Pancreas (tissue), 10 donors: ENCODE data around the gene MFSD6L. TPM values are rescaled to one million over a fixed set of nuclear protein-coding genes. Genes with fewer than 3 reads are reported as not detected.
A peak's percentile ranks its signal among the peaks of the same experiment; 100 is the strongest.
"Not testable (repeated sequence)": the region's sequence is repeated elsewhere in the genome, so short reads cannot be mapped to it uniquely, and the experiment has no call there.

Experiments
- ATAC-seq, 4 donors: fragments of 200-7000 bp; cut with Tn5 transposase; one replicate each; pipeline versions ENCODE4 v1.8.0 to v1.9.1; 2020; ENCODE audit warnings: mild to moderate bottlenecking in 4 of 4, moderate library complexity in 4 of 4
- DNase-seq, 6 donors: peaks; one replicate each; pipeline ENCODE4 v3.0.0-alpha.2; 2020
- FAIRE-seq: peaks from 2 replicates; lab custom pipeline; 2012; peaks lifted over from hg19 to GRCh38; lab: Jason Lieb, UNC
- H3K27ac ChIP-seq, 4 donors: fragments of 200-600 bp; sonication (generic); 1 replicate in 3 of 4; 2 replicates in 1 of 4; pipeline versions ENCODE4 v1.5.0 to v1.8.0; 2020
- H3K27me3 ChIP-seq, 4 donors: fragments of 200-600 bp; one replicate each; pipeline ENCODE4 v1.8.0; 2021
- H3K36me3 ChIP-seq, 3 donors: fragments of 200-600 bp; sonication (generic) in 1 of 3; one replicate each; pipeline versions ENCODE4 v1.5.0 to v1.8.0; 2020 to 2021
- H3K4me1 ChIP-seq, 3 donors: fragments of 200-600 bp; one replicate each; pipeline ENCODE4 v1.8.0; 2021
- H3K4me3 ChIP-seq, 4 donors: fragments of 200-600 bp; sonication (generic) in 2 of 4; one replicate each; pipeline versions ENCODE4 v1.5.0 to v1.8.0; 2020 to 2021
- H3K9me3 ChIP-seq, 4 donors: fragments of 200-600 bp; one replicate each; pipeline ENCODE4 v1.8.0; 2021
- WGBS, 2 donors: extraction: QIAGEN DNeasy Blood & Tissue Kit; methylation state at CpG; one replicate each; pipeline ENCODE4 v1.1.7; 2013; 5-methylcytosine and 5-hydroxymethylcytosine counted together
- intact Hi-C, 3 donors: fragments of 100-400 bp; cut with DNase I; formaldehyde crosslinking; loops; one replicate each; pipeline versions ENCODE4 v1.11.1 to v1.14.2; 2022
- polyA plus RNA-seq, 2 donors: library from polyadenylated mRNA; stranded (reverse); fragments of 200-250 nt; gene quantifications; one replicate each; pipeline ENCODE4 v1.2.3, GENCODE V29; 2013
- total RNA-seq, 6 donors: library from RNA; stranded (reverse); fragmentation: NEBNext Ultra II Directional in 4 of 6; extraction: Animal tissue kit (Norgen Biotek cat#: 25700) in 4 of 6; gene quantifications; one replicate each; pipeline versions ENCODE4 v1.2.1 to v1.2.4, GENCODE V29; 2021 to 2023
- TF ChIP-seq, protein P1 (sequence below), 4 donors: fragments of 200-600 bp; sonication (generic) in 3 of 4; IDR thresholded peaks; one replicate each; pipeline versions ENCODE4 v1.5.0 to v1.8.0; 2021; ENCODE audit warnings: antibody characterized with exemption in 4 of 4
- donor health status: healthy with polysubstance abuse.
- donor health status: DM: no; HTN: no; CAD: no; lungs with moderate emphysema.
- donor health status: DM: no; HTN: no; CAD: no.
- donor health status: control.
- donor health status: control.
- donor health status: Bipolar disorder and iron deficiency.
- donor health status: DM: yes; HTN: yes; CAD: no.
- donor health status: DM: no; HTN: no; CAD: no.
- donor health status: DM: no; HTN: no; CAD: no.
- donor health status: DM: yes; HTN: yes; CAD: no.

The MFSD6L gene
- total and polyA plus RNA-seq, 8 donors: 3.3 to 7.7 (median 4.7) TPM

DNA sequence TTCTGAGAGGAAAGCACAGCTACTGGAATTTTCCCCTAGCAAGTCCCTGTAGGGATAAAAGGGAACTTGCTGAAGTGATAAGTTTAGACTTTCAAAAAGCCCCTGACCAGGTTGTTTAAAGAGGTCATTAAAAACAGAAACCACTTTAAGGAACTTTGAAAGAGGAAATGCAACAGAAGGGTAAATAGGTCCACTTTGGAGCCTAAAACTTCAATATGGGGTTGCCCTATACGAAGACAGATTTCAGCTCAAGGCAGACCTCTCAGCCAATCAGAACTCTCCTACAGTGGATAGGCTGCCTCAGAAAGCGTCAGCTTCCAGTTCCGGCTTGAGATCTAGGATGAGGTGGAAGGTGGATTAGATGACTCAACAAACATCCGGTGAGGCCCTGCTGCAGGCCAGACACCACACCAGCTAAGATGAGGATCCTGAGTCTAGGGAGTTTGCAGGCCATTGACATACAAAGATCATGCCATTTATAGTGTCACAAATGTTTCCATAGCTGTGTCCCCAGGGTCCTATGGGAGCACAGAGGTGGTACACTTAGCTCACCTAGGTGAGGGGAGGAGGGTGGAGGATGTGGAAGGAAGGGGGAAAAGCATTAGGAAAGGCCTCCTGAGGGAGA lies 7.9 kb upstream of the MFSD6L start:
- WGBS, 2 donors: 79 to 86% methylated on average over 4 of the region's 4 CpGs
- no peak for DNase-seq
- no peaks in the 10 kb centered on the region for H3K27me3 ChIP-seq
- FAIRE-seq: no peak
- H3K4me3 ChIP-seq: no peak overlapping the region
- peak in 2 of 4 donors; percentile 44 to 76 for ATAC-seq
- H3K36me3 ChIP-seq: no peaks in the 10 kb centered on the region
- peak overlapping the region in 1 of 4 donors; percentile 0 for H3K27ac ChIP-seq
- H3K4me1 ChIP-seq: no peaks in the 10 kb centered on the region
- TF ChIP-seq, protein P1, sequence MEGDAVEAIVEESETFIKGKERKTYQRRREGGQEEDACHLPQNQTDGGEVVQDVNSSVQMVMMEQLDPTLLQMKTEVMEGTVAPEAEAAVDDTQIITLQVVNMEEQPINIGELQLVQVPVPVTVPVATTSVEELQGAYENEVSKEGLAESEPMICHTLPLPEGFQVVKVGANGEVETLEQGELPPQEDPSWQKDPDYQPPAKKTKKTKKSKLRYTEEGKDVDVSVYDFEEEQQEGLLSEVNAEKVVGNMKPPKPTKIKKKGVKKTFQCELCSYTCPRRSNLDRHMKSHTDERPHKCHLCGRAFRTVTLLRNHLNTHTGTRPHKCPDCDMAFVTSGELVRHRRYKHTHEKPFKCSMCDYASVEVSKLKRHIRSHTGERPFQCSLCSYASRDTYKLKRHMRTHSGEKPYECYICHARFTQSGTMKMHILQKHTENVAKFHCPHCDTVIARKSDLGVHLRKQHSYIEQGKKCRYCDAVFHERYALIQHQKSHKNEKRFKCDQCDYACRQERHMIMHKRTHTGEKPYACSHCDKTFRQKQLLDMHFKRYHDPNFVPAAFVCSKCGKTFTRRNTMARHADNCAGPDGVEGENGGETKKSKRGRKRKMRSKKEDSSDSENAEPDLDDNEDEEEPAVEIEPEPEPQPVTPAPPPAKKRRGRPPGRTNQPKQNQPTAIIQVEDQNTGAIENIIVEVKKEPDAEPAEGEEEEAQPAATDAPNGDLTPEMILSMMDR (IDR thresholded peaks at IDR 0.05): no peak
- intact Hi-C loops: loop anchor here in 1 of 3 donors (10.0 kb wide), 1 partner anchor 88 kb away; no protein-coding TSS in a partner anchor
- no peaks in the 10 kb centered on the region for H3K9me3 ChIP-seq

DNA sequence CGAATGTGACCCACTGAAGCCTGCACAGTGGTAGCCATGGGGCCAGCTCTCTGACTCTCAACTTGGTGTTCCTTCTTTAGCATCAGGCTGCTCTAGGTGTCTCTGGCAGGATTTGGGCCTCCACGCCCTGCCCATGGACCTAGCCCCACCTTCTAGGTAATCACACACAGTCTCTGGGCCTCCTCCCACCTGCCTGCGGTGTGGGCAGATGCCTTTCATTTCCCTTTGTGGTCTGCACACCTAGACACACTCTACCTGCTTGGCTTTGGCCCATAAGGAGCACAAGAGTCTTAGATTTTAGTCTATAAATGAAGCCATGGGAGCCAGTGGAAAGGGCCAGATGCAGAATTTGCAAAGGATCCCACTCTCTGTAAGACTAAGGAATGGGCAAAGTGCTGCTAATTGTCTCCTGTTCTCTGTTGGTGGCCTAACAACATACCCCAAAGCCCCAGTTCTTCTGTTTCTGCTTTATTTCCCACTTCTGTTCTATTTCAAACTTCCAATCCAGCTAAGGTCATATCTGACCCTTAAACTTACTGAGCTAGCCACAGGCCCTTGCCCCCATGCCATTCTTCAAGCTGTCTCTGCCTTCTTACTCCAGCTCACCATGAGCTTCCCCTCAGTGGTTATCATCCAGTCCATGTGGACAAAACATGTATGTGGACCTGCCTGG lies 7.2 kb upstream of the MFSD6L start:
- intact Hi-C loops: loop anchor here in 1 of 3 donors (10.0 kb wide), 1 partner anchor 88 kb away; no protein-coding TSS in a partner anchor
- Histone ChIP-seq H3K9me3 (no peaks in the 10 kb centered on the region), H3K4me1 (no peaks in the 10 kb centered on the region), H3K4me3 (no peak overlapping the region), H3K27me3 (no peaks in the 10 kb centered on the region), H3K27ac (peak overlapping the region in 1 of 4 donors; percentile 0), H3K36me3 (no peaks in the 10 kb centered on the region)
- TF ChIP-seq, protein P1 (IDR thresholded peaks at IDR 0.05): no peak
- ATAC-seq (no peak), FAIRE-seq (no peak), DNase-seq (no peak)
- 86 to 95% methylated on average over 3 of the region's 3 CpGs for WGBS, 2 donors

DNA sequence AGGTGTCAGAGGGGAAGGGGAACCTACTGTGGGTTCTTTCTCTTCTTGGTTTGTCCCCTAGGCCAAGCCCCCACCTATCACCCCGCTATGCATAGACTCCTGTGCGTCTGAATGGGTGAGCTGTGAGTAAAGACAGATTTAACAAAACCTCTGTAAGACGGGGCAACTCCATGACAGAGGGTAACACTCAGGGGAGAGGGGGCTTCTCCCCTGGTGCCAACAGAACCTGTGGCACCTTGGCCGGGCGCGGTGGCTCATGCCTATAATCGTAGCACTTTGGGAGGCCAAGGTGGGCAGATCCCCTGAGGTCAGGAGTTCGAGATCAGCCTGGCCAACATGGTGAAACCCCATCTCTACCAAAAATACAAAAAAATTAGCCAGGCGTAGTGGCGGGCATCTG lies 6.2 kb upstream of the MFSD6L start:
- WGBS, 2 donors: 78 to 91% methylated on average over 9 to 10 of the region's 10 CpGs
- not testable (repeated sequence) for FAIRE-seq

DNA sequence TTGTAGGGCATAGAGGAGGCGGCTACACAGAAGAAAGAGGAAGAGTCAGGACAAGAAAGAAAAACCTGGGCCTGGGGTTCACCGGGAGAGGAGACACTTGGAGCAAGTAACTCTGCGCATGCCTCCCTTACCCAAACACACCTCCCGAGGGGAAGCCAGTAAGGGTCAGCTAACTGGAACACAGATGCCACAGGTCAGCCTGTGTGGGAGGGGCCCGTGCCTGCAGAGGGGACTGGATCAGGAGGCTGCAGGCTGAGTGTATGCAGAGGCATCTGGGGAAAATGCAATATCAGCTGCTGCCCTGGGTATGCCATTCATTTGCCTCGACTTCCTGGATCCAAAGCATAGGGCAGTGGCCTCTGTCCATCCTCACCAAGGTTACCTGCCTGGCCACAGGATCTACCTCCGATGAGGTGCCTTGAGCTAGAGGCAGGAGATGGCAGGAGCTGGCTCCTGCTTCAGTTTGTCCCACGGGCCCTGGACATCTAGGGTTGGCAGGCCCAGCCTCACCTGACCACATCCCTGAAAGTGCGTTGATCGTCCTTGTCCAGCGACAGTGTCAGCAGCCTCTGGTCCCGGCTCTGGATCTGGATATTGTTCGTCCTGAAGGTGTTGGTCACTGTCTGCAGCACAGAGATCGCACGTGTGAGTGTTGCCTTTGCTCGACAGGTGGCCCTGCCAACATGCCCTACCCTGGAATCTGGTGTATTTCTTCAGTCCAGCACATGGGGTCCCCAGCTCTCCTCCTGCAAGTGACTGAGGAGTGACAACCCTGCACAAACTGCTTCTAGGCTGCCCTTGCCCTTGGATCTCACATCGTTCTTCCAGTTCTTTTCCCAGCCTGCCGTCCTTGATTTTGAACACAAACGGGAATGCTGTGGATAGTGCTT lies 4.6 kb upstream of the MFSD6L start:
- no peak for FAIRE-seq
- no peak for DNase-seq
- Histone ChIP-seq H3K27me3 (no peaks in the 10 kb centered on the region), H3K4me3 (no peak overlapping the region), H3K4me1 (peaks cover 0 to 4% (median 0%) of the 10 kb centered on the region in 3 donors), H3K9me3 (no peaks in the 10 kb centered on the region), H3K36me3 (no peaks in the 10 kb centered on the region), H3K27ac (no peak overlapping the region)
- intact Hi-C loops: loop anchor here in 1 of 3 donors (10.0 kb wide), 1 partner anchor 91 kb away; no protein-coding TSS in a partner anchor
- 68 to 71% methylated on average over 19 of the region's 19 CpGs for WGBS, 2 donors
- TF ChIP-seq, protein P1 (IDR thresholded peaks at IDR 0.05): no peak
- ATAC-seq: no peak

More for the DNA sequence above, 6.2 kb upstream of the MFSD6L start:
- not testable (repeated sequence) for H3K27ac ChIP-seq, DNase-seq, H3K36me3 ChIP-seq, H3K9me3 ChIP-seq, H3K4me1 ChIP-seq, H3K4me3 ChIP-seq, ATAC-seq, H3K27me3 ChIP-seq
- intact Hi-C loops: loop anchor here in 1 of 3 donors (10.0 kb wide), 1 partner anchor 89 kb away; no protein-coding TSS in a partner anchor
